ENCODE measurements around the gene INAFM2. TPM values are rescaled to one million over a fixed set of nuclear protein-coding genes. Genes with fewer than 3 reads are reported as not detected.

INAFM2 gene
- polyA plus RNA-seq, 3 donors, result 5.1 to 19.6 (median 8.3) TPM

- H3K79me2 ChIP-seq (ENCODE audit: insufficient read depth, low read length), result peaks cover 43% of the 10 kb centered on the region
- Mint-ChIP-seq H3K27me3 (ENCODE audit: low read depth in 3 of 3) (peaks cover 2 to 4% (median 2%) of the 10 kb centered on the region in 3 donors), H3K4me3 (no peak overlapping the region), H3K4me1 (peaks cover 82% of the 10 kb centered on the region), H3K9me3 (peaks cover 0 to 2% (median 0%) of the 10 kb centered on the region in 7 donors), H3K27ac (no peak overlapping the region), H3K36me3 (peaks cover 54 to 56% of the 10 kb centered on the region in 2 donors)
- H2AFZ ChIP-seq (ENCODE audit: insufficient read depth, low read depth, low read length, poor library complexity, severe bottlenecking), result no peak overlapping the region
- DNase-seq, result no peak
- H3K9me3 ChIP-seq (replicated peaks in 1 of 2; ENCODE audit: control insufficient read depth in 1 of 2, insufficient read depth in 1 of 2, low read length in 2 of 2), result no peaks in the 10 kb centered on the region
- WGBS (ENCODE audit: insufficient coverage), result 75% methylated on average over 3 of the region's 3 CpGs
- peaks cover 3% of the 10 kb centered on the region for H4K20me1 ChIP-seq (ENCODE audit: insufficient read depth, low read length)
- H3K27me3 ChIP-seq (ENCODE audit: control insufficient read depth in 2 of 2, insufficient read depth in 2 of 2, low read length in 2 of 2), result no peaks in the 10 kb centered on the region
- no peak overlapping the region for H3K4me2 ChIP-seq (replicated peaks; ENCODE audit: extremely low read depth, low read length, poor library complexity, severe bottlenecking)
- H3K36me3 ChIP-seq (replicated peaks in 1 of 2; ENCODE audit: control insufficient read depth in 1 of 2, insufficient read depth in 2 of 2, low read length in 2 of 2), result peaks cover 3 to 40% of the 10 kb centered on the region in 2 donors
- intact Hi-C loops (cut with micrococcal nuclease), result no loop called here
- no peak for TF ChIP-seq CTCF (IDR thresholded peaks at IDR 0.05)
- H3K27ac ChIP-seq (ENCODE audit: low read depth in 1 of 2, low read length in 2 of 2), result no peak overlapping the region
- peaks cover 64 to 80% of the 10 kb centered on the region in 2 donors for H3K4me1 ChIP-seq (ENCODE audit: control insufficient read depth in 1 of 2, insufficient read depth in 2 of 2, low read length in 2 of 2)
- no peak overlapping the region for H3K9ac ChIP-seq (ENCODE audit: insufficient read depth, low read length, poor library complexity, severe bottlenecking)
- H3K4me3 ChIP-seq (replicated peaks in 1 of 3; ENCODE audit: low read depth in 2 of 3, low read length in 3 of 3), result no peak overlapping the region
These were observed 4.7 kb downstream of the INAFM2 start for GRCh38 chr15:40328176-40328575.

DNA sequence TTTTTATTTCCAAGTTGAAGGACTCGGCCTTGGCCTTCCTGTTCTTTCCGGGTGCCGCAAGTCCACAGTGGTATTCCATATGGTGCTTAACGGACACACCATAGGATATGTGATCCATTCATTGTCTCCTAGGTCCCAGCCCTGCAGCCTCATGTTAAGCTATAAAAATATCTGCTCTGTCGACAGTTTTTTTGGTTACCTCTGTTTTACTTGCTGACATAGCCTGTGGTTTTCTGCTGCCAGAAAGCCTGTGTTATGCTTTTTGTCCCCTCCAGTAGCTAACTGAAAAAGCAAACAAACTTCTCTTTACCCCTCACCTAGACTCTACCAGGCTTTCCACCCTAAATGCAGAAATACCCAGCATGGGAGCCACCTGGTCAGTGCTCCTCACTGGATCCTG is 5.3 kb downstream of the INAFM2 start:
- Histone ChIP-seq H3K36me3 (replicated peaks in 1 of 2; ENCODE audit: control insufficient read depth in 1 of 2, insufficient read depth in 2 of 2, low read length in 2 of 2) (peaks cover 3 to 40% of the 10 kb centered on the region in 2 donors), H3K9me3 (replicated peaks in 1 of 2; ENCODE audit: control insufficient read depth in 1 of 2, insufficient read depth in 1 of 2, low read length in 2 of 2) (no peaks in the 10 kb centered on the region), H3K4me1 (ENCODE audit: control insufficient read depth in 1 of 2, insufficient read depth in 2 of 2, low read length in 2 of 2) (peaks cover 70 to 84% of the 10 kb centered on the region in 2 donors), H3K4me3 (replicated peaks in 1 of 3; ENCODE audit: low read depth in 2 of 3, low read length in 3 of 3) (no peak overlapping the region), H3K4me2 (replicated peaks; ENCODE audit: extremely low read depth, low read length, poor library complexity, severe bottlenecking) (no peak overlapping the region), H3K27me3 (ENCODE audit: control insufficient read depth in 2 of 2, insufficient read depth in 2 of 2, low read length in 2 of 2) (no peaks in the 10 kb centered on the region), H3K9ac (ENCODE audit: insufficient read depth, low read length, poor library complexity, severe bottlenecking) (no peak overlapping the region), H4K20me1 (ENCODE audit: insufficient read depth, low read length) (peaks cover 3% of the 10 kb centered on the region), H3K79me2 (ENCODE audit: insufficient read depth, low read length) (peaks cover 43% of the 10 kb centered on the region), H2AFZ (ENCODE audit: insufficient read depth, low read depth, low read length, poor library complexity, severe bottlenecking) (no peak overlapping the region), H3K27ac (ENCODE audit: low read depth in 1 of 2, low read length in 2 of 2) (no peak overlapping the region)
- Mint-ChIP-seq H3K4me3 (peak overlapping the region in 1 of 2 donors; percentile 24), H3K27ac (peak overlapping the region in 1 of 7 donors; percentile 23), H3K27me3 (ENCODE audit: low read depth in 3 of 3) (peaks cover 1 to 4% (median 2%) of the 10 kb centered on the region in 3 donors), H3K9me3 (peaks cover 0 to 1% (median 0%) of the 10 kb centered on the region in 7 donors), H3K4me1 (peaks cover 87% of the 10 kb centered on the region), H3K36me3 (peaks cover 54 to 56% of the 10 kb centered on the region in 2 donors)
- no peak for DNase-seq
- intact Hi-C loops (cut with micrococcal nuclease), result no loop called here
- TF ChIP-seq CTCF (IDR thresholded peaks at IDR 0.05), result no peak
- WGBS (ENCODE audit: insufficient coverage), result 47% methylated on average over 5 of the region's 5 CpGs

All from CD14-positive monocyte (primary cell).